Endometrial microvascular endothelial cells (primary cell): ENCODE measurements around the gene DAAM2. TPM values are rescaled to one million over a fixed set of nuclear protein-coding genes. Genes with fewer than 3 reads are reported as not detected.

Source experiments
- in situ Hi-C: cut with HindIII; loops from 2 replicates; pipeline ENCODE4 v1.10.0; 2017; ENCODE audit warnings: low sequenced_read_pairs, low pct_unique_long_range_greater_than_20kb; ENCODE audit errors: inconsistent ontology term
- total RNA-seq: library from RNA; depleted of rRNA; stranded (reverse); fragments of >200 nt; gene quantifications from one replicate; pipeline ENCODE4 v1.2.3, GENCODE V29; 2015; ENCODE audit errors: inconsistent ontology term

Gene DAAM2
- 0.19 TPM for total RNA-seq

DNA sequence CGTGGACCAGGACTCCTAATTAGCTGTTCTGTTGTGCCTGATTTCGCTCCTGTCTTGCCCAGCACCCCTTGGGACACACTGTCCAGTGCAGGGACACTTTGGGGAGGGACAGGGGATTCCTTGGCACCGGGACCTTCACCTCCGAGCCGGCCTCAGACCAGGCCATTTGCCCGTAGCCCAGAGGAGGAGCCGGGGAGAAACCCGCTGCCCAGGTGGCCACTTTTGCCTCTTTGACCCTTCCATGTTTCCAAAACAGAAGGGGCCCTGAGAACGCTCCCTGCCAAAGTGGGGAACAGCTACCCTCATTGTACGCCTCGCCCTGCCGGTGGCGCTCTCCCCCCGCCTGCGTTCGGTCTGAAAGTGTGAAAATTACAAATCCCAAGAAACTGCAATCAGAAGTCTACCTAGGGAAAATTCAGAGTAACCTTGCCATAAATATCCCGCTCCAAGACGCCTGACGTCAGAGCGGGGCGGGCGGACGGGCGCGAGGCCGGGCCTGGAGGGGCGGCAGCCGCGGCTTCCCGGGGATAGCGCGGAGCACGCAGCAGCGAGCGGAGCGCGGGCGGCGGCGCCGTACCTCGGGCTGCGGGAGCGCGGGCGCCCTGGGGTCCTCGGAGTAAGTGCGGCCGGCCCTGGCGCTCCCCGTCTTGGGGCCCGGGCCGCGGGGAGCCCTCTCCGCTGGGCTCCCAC lies at the start of gene DAAM2:
Gene DAAM2, plus strand, starts transcription at position 527 of the 690 bp plus-strand sequence. CDS start 63,927 bp downstream, outside the sequence.
- in situ Hi-C loops = no loop called here

DNA sequence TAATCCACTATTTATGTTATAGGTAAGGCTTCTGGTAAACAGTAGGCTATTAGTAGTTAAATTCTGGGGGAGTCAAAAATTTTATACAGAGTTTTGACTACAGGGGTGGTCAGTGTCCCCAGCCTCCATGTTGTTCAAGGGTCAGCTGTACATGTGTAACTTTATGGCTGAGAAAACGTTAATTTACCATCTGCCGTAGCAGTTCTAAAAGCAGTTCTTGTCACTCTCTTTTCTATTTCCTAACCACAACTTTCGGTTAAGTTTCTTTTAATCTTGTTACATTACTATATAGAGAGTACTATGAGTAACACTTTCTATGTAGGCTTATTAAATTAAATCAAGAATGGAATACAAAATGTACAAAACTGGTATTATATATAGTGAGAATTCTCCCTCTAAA lies 45.4 kb upstream of the DAAM2 start:
- in situ Hi-C loops = no loop called here

DNA sequence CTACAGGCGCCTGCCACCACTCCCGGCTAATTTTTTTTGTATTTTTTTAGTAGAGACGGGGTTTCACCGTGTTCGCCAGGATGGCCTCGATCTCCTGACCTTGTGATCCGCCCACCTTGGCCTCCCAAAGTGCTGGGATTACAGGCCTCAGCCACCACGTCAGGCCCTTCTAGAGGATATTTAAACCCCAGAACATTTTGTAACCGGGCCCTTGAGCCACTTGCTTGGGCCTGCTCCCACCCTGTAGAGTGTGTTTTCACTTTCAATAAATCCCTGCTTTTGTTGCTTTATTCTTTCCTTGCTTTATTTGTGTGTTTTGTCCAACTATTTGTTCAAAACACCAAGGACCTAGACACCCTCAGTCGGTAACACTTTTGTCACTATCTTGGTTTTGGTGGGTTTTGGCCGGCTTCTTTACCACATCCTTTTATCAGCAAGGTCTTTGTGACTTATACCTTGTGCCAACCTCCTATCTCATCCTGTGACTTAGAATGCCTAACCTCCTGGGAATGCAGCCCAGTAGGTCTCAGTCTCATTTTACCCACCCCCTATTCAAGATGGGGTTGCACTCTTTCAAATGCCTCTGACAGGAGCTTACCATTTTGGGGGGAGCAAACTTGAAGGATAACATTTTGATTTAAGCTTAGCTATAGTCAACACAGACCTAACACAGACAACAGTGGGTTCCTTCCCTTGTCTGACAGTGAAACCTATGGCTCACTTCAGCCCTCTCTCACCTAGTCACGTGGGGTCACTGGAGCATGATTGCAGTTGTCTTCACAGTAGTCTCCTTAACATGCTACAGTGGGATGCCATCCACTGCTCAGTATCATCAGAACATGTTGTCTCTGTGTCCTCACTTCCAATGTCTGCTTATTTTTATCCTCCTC lies 39.1 kb upstream of the DAAM2 start:
- in situ Hi-C loops = no loop called here

DNA sequence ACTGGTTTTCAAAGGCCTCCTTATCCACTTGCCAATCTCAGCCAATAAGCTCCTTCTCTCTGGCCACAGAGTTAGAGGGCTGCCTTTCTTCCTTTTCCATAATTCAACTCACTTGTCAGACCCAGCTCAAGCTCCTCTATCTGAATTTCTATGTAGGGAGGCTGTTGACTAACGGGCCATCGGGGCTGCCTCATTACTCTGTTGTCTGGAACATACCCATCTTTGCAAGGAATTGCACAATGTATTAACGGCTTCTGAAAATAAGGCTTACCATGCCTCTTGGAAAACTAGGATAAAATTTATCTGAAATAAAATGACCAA lies 38.5 kb upstream of the DAAM2 start:
- in situ Hi-C loops = no loop called here

DNA sequence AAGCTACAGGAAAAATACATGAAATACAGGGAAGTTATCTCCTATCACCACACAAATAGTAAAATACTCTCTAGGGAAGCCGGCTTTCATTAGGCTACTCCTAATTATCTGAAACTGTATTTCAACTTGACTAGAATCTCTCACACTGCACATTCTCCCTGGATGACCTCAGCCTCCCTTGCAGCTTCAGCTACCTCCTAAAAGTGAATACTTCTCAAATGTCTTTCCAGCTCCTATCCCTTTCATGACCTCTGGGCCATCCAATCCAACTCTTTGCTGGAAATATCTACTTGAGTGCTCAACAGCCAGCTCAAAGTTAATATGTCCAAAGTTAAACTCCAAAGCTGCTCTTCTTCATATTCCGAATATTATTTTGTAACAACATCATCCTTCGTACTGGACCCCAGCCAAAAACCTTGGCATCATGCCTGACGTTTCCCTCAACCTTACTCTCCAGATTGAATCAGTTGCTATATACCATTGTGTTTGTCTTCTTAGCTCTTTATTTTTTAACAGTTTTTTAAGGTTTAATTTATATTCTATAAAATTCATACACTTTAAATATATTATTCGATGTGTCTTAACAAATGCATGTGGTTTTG lies 37.6 kb upstream of the DAAM2 start:
- in situ Hi-C loops = no loop called here

DNA sequence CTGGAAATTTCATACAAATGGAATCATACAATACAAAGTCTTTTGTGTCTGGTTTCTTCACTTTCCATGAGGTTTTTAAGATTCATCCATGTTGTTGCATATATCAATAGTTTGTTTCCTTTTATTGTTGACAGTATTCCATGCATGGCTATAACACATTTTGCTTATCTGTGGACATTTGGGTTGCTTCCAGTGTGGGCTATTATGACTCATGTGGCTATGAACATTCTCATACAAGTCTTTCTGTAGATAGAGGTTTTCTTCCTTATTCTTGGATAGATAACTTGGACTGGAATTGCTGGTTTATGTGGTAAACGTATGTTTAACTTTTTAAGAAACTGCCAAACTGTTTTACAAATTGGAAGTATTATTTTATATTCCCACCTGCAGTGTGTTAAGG lies 36.9 kb upstream of the DAAM2 start:
- in situ Hi-C loops = no loop called here

DNA sequence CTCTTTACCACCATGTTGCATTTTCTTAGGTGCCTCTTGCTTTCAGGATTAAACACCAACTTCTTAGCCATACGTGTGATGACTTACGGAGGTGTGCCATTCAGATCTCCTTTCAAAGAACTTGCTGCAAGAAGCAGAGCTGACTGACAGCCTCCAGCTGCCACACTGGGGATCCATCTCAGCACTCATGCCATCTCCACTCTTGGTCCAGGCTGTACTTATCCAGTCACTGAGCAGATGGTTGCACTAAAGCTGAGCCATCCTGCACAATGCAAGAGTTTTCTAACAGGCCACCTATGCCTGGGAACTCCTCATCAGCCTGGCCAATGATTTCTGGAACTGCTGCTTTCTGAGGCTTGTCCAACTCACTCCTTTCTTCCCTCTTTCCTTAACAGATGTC lies 35.6 kb upstream of the DAAM2 start:
- in situ Hi-C loops = no loop called here

DNA sequence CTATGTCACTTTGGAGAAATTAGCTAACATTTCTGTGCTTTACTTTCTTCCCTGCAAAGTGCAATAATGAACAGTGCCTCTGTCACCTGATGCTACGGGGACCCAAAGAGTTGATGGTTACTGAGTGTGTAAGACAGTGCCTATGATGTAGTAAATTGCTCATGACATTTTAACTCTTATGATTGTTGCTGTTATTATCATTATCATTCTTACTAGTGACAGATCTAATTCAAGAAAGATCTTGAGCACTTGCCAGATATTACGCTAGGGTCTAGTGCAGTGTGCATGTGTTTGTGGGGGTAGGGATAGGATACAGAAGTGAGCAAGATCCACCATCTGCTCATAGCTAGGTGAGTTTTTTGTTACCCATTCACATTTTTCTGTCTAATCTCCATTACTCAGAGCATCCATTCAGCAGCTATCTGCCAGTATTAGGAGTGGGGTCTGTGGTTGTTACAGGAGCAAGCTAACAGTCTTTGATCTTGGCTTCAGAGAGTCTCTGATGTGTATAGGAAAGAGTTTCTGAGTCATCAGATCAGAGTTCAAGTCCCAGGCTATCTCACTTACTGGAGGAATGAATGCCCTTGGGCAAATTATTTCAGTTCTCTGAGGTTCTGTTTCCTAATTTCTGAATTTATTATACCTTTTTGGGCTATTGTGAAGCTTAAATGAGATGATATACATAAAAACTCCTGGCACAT lies 33.1 kb upstream of the DAAM2 start:
- in situ Hi-C loops = no loop called here

DNA sequence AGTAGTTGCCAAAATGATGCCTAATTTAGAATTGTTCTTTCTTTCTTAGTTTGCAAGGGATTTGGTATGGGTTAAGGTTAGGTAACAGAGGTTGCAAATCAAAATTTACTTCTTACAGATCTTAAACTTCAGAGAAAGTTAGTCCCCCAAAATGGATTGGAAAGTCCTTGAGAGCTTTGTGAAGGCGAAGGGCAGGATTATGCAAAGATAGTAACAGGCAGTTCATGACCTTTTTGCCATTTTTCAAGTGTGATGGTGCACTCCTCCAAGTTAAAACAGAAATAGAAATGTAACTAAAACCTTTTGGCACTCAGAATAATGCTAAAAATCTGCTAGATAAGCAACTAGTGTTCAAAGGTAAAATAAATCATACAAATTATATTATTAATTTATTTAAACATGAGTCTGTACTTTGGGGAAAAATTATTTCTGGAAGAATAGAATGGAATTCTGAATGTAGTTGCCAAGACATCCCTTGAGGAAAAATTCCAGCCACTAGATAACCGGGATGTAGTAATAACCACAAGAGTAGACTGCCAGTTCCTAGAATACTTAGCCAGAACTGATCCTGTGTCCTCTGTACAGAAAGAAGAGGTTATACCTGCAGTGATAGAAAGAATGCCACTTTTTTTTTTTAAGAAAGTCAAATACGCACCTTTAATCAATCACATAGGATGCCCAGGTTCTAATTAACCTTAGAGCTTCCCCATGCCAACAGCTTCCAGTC lies 31.8 kb upstream of the DAAM2 start:
- in situ Hi-C loops = no loop called here

DNA sequence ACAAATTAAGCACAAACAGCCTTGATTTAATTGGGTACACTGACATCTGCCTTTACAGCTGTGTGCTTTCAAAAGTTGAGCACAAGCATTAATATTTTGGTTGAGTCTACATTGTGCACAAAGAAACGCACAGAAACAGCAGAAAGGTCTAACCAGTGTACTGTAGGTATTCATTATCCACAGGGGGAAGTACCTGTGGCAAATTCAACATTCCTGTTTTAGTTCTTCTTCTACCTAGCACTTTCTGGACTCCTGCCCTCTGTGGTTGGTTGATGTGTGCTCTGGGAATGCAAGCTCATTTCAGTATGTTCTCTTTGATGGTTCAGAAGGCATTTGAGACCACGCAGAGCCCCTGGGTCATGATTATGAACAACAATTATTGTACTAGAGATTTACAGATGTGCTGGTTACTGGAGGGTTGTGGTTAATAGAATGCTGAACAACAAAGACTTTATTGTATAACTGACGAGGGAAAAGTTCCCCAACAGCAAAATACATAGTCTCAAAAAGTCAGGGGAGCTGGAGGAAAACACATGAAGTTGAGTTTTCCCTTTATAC lies 26.6 kb upstream of the DAAM2 start:
- in situ Hi-C loops = no loop called here

DNA sequence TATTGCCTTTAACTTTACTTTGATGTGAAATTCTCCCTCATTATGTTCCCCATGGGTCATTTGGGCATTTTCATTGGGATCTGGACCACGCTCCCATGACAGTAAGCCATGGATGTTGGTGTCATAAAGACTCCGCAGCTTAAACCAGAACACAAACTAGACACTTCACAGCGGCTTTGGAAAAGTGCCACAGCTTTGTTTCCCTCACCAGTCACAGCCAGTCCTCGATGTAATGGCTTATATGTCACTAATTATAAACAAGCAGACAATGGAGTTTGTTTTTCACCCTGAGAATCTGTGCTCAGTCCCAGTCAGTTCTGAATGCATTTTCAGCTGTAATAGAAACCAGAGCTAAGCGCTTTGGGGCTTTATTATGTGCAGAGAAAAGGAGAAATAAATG lies 23.2 kb upstream of the DAAM2 start:
- in situ Hi-C loops = no loop called here

DNA sequence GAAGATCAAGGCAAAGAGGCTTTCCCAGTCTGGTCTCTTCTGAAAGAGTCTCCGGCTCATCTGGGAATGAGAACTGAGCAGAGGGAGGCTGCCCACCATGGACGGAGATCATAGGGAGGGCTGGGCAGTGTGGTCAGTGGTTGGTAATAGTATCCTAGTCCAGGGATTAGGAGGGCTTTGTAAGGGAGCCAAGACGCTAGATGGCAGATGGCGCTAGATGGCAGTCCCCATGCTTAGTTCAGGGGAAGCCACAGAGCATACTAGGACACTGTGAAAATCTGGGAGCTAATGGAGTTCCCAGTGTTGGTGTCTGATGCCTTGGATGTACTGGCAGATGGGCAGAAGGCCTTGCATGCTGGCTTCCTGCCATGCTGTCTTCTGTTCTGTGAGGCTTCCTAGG lies 21.7 kb upstream of the DAAM2 start:
- in situ Hi-C loops = no loop called here

DNA sequence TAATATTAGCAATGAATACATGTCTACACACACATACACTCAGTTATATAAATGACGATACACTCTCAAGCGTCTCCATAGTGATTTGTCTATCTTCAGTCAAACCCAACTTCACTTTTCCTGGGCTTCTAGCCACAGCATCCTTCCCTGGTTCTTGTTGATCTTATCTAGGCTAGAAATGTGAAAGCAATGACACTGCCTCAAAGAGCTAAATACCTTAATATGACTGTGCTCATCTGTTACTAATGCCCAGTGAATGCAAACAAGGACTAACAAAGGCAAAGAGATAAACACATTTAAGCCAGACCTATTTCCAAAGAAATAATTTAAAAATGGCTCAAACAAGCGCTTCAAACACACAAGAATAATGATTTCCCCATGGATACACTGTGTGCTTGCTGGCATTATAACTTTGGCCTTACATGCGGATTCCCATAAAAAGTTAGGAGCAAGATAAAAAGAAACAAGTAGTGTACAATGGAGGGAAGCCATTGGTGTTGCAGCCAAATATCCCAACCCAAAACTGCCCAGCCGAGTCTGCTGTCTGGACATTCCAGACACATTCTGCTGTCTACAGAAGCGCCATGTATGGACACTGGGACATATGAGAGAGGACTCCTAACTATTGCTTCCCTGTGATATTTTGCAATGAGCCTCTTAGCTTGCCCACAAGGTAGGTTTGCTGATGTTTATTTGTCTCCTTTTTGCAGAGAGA lies 19.5 kb upstream of the DAAM2 start:
- in situ Hi-C loops = no loop called here

DNA sequence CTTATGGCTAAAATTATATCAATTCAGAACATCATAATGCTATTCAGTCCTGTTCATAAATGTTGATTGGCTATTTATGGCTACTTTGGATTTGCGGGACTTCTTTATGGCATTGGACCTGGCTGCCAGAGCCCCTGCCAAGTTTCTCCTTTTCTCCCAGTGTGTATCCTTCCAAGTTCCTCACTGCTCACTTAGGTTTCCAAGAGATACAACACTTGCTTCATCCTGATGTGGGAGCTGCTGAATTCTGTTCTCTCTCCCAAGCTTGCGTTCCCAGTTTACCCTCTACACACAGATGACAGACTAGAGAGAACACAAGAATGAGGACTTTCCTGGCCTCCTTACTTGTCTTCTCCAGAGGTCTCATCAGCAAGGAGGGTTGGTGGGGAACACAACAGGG lies 18.4 kb upstream of the DAAM2 start:
- in situ Hi-C loops = no loop called here

DNA sequence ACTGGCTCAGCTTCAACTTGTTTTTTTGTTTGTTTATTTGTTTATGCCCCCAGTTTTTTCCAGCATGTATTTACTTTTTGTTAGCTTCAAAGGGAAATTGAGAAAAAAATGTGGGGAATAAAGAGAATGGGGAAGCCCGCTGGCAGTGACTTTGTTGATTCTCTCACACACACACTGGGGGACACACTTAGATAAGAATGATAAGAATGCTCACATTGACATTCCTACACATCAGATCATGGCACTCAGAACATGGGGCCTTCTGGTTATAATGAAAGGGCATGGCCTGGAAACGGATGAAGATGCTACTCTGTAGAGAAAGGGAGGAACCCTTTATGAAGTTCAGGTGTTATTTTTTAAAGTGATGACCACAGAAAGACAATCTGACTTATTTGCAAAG lies 15.6 kb upstream of the DAAM2 start:
- in situ Hi-C loops = no loop called here

DNA sequence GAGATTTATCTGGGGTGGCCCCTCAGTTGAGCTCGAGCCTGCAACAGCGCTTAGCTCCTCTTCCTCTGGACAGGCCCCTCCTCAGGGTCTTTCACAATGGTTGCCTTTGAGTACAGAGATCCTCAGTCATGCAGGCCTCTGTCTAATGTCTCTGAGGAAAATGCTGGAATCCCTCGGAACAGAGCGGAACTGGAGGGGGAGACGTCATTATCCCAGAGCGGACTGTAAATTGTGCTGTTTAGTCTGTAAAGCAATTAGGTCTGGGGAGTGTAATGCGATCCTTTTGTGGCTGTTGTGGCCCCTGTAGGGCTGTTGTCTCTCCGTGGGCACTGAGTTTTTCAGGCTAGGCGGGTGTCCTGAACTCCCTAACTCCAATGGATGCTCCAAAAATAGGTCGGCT lies 15.0 kb upstream of the DAAM2 start:
- in situ Hi-C loops = no loop called here

DNA sequence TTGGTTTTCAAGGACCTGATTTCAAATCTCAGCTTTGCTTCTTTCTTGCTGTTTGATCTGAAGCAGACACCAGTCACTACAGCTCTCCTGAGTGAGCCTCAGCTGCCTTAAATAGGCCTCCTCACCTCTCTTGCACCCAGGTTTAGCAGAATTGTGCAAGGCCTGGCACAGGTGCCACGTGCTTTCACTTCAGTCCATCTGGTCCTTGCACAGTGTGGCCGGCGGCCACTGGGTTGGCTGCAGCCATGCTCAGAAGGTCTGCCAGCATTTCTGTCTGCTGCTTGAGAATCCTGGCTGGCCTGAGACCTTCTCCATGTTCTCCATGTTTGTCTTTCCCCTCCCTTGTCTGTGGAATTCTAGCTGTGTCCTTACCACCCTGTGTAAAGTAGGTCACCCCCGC lies 14.5 kb upstream of the DAAM2 start:
- in situ Hi-C loops = no loop called here
